ENCODE data around the gene CD33.
"Not testable (repeated sequence)": the region's sequence is repeated elsewhere in the genome, so short reads cannot be mapped to it uniquely, and the experiment has no call there.

CD33 gene

GRCh38 chr19:51210874-51211361 lies 14.0 kb upstream of the CD33 start:
- not testable (repeated sequence) for FAIRE-seq

GRCh38 chr19:51211833-51212232 lies 13.0 kb upstream of the CD33 start:
- no peak for FAIRE-seq

- FAIRE-seq = no peak
These were observed 5.6 kb upstream of the CD33 start for GRCh38 chr19:51219307-51219706.

GRCh38 chr19:51219971-51220370 lies 4.9 kb upstream of the CD33 start:
- FAIRE-seq = no peak

GRCh38 chr19:51220996-51221395 lies 3.9 kb upstream of the CD33 start:
- FAIRE-seq = no peak

- FAIRE-seq = no peak
These were observed 678 bp upstream of the CD33 start for GRCh38 chr19:51224163-51224641.

GRCh38 chr19:51226067-51226466 lies 1.2 kb downstream of the CD33 start:
- FAIRE-seq = no peak

- no peak for FAIRE-seq
These were observed 2.4 kb downstream of the CD33 start for GRCh38 chr19:51227326-51227725.

GRCh38 chr19:51227966-51228365 lies 3.1 kb downstream of the CD33 start:
- FAIRE-seq = no peak

GRCh38 chr19:51240866-51241265 lies 16.0 kb downstream of the CD33 start:
- FAIRE-seq = no peak

GRCh38 chr19:51242881-51243630 lies 18.2 kb downstream of the CD33 start:
- FAIRE-seq = no peak

- FAIRE-seq = no peak
These were observed 21.3 kb downstream of the CD33 start for GRCh38 chr19:51246164-51246552.

GRCh38 chr19:51247972-51248590 lies 23.2 kb downstream of the CD33 start:
- FAIRE-seq = no peak

GRCh38 chr19:51250786-51251467 lies 26.0 kb downstream of the CD33 start, which contains the start of gene SIGLECL1:
TSS of gene SIGLECL1 (plus strand) at chr19:51251080. CDS start at chr19:51264073, 12,993 bp downstream.
- no peak for FAIRE-seq

- FAIRE-seq = no peak
These were observed 26.6 kb downstream of the CD33 start for GRCh38 chr19:51251468-51251820.

- FAIRE-seq = no peak
These were observed 27.6 kb downstream of the CD33 start for GRCh38 chr19:51252306-51253079.

- no peak for FAIRE-seq
These were observed 28.4 kb downstream of the CD33 start for GRCh38 chr19:51253088-51253806.

- FAIRE-seq = no peak
These were observed 31.3 kb downstream of the CD33 start for GRCh38 chr19:51256155-51256625.

GRCh38 chr19:51257471-51257870 lies 32.6 kb downstream of the CD33 start:
- FAIRE-seq = no peak

- no peak for FAIRE-seq
These were observed 33.6 kb downstream of the CD33 start for GRCh38 chr19:51258165-51259160.
